CD14-positive monocyte (primary cell): Measurements from ENCODE around the gene NEBL. TPM values are rescaled to one million over a fixed set of nuclear protein-coding genes. Genes with fewer than 3 reads are reported as not detected.

Experiments
- DNase-seq, 3 donors: peaks; one replicate each; pipeline ENCODE4 v3.0.0-alpha.2; 2011 to 2022
- H2AFZ ChIP-seq: 2 replicates; pipeline ENCODE4 v1.6.0; 2012; ENCODE audit warnings: mild to moderate bottlenecking, low read depth, low read length, inconsistent platforms; ENCODE audit not compliant: insufficient read depth, poor library complexity, severe bottlenecking
- H3K27ac ChIP-seq, 2 donors: 1 replicate in 1 of 2; 2 replicates in 1 of 2; pipeline ENCODE4 v1.5.1; 2012 to 2013; ENCODE audit warnings: low read length in 2 of 2, control low read depth in 1 of 2, inconsistent platforms in 1 of 2, low read depth in 1 of 2, mild to moderate bottlenecking in 1 of 2
- H3K27me3 ChIP-seq, 2 donors: one replicate each; pipeline versions ENCODE4 v1.6.0 to v1.6.1; 2011 to 2013; ENCODE audit warnings: low read length in 2 of 2; ENCODE audit not compliant: control insufficient read depth in 2 of 2, insufficient read depth in 2 of 2
- H3K36me3 ChIP-seq, 2 donors: replicated peaks in 1 of 2; 1 replicate in 1 of 2; 2 replicates in 1 of 2; pipeline versions ENCODE4 v1.5.1 to v1.6.1; 2012 to 2013; ENCODE audit warnings: low read length in 2 of 2, control low read depth in 1 of 2, inconsistent platforms in 1 of 2, mild to moderate bottlenecking in 1 of 2; ENCODE audit not compliant: insufficient read depth in 2 of 2, control insufficient read depth in 1 of 2
- H3K4me1 ChIP-seq, 2 donors: 1 replicate in 1 of 2; 2 replicates in 1 of 2; pipeline versions ENCODE4 v1.5.1 to v1.6.1; 2012 to 2013; ENCODE audit warnings: low read length in 2 of 2, control low read depth in 1 of 2, inconsistent platforms in 1 of 2, mild to moderate bottlenecking in 1 of 2, moderate library complexity in 1 of 2; ENCODE audit not compliant: insufficient read depth in 2 of 2, control insufficient read depth in 1 of 2
- H3K4me2 ChIP-seq: replicated peaks from 2 replicates; pipeline ENCODE3; 2012; ENCODE audit warnings: low read length, moderate library complexity, mild to moderate bottlenecking; ENCODE audit not compliant: poor library complexity, severe bottlenecking; ENCODE audit errors: extremely low read depth
- H3K4me3 ChIP-seq, 3 experiments: fragments of 200-600 bp in 1 of 3; sonication (generic) in 1 of 3; replicated peaks in 1 of 3; 1 replicate in 2 of 3; 2 replicates in 1 of 3; pipeline ENCODE4 v1.5.1; 2011 to 2013; ENCODE audit warnings: low read length in 3 of 3, mild to moderate bottlenecking in 3 of 3, control low read depth in 2 of 3, low read depth in 2 of 3, inconsistent platforms in 1 of 3, moderate library complexity in 1 of 3
- H3K79me2 ChIP-seq: 2 replicates; pipeline ENCODE4 v1.6.0; 2012; ENCODE audit warnings: mild to moderate bottlenecking, control low read depth, inconsistent platforms, low read length, moderate library complexity; ENCODE audit not compliant: insufficient read depth
- H3K9ac ChIP-seq: 2 replicates; pipeline ENCODE4 v1.6.0; 2017; ENCODE audit warnings: low read length, mild to moderate bottlenecking; ENCODE audit not compliant: insufficient read depth, poor library complexity, severe bottlenecking
- H3K9me3 ChIP-seq, 2 donors: replicated peaks in 1 of 2; 1 replicate in 1 of 2; 2 replicates in 1 of 2; pipeline versions ENCODE4 v1.5.1 to v1.6.1; 2012 to 2013; ENCODE audit warnings: low read length in 2 of 2, control low read depth in 1 of 2; ENCODE audit not compliant: control insufficient read depth in 1 of 2, insufficient read depth in 1 of 2
- H4K20me1 ChIP-seq: 2 replicates; pipeline ENCODE4 v1.6.0; 2012; ENCODE audit warnings: mild to moderate bottlenecking, low read length, control low read depth, moderate library complexity; ENCODE audit not compliant: insufficient read depth
- H3K27ac Mint-ChIP-seq, 7 donors: one replicate each; pipeline ENCODE4 v1.8.0; 2020; ENCODE audit warnings: mild to moderate bottlenecking in 7 of 7, mixed read lengths in 7 of 7, moderate library complexity in 6 of 7, inconsistent platforms in 2 of 7
- H3K27me3 Mint-ChIP-seq, 3 donors: one replicate each; pipeline ENCODE4 v1.8.0; 2021 to 2022; ENCODE audit warnings: low read depth in 3 of 3, mild to moderate bottlenecking in 3 of 3, mixed read lengths in 3 of 3, moderate library complexity in 3 of 3, inconsistent platforms in 1 of 3
- H3K36me3 Mint-ChIP-seq, 2 donors: one replicate each; pipeline ENCODE4 v1.8.0; 2020; ENCODE audit warnings: mixed read lengths in 2 of 2, inconsistent platforms in 1 of 2, mild to moderate bottlenecking in 1 of 2
- H3K4me1 Mint-ChIP-seq: one replicate; pipeline ENCODE4 v1.8.0; 2020; ENCODE audit warnings: mild to moderate bottlenecking, mixed read lengths
- H3K4me3 Mint-ChIP-seq, 2 donors: one replicate each; pipeline ENCODE4 v1.8.0; 2020; ENCODE audit warnings: mild to moderate bottlenecking in 2 of 2, mixed read lengths in 2 of 2, moderate library complexity in 1 of 2
- H3K9me3 Mint-ChIP-seq, 7 donors: one replicate each; pipeline ENCODE4 v1.8.0; 2020 to 2022; ENCODE audit warnings: mixed read lengths in 7 of 7, mild to moderate bottlenecking in 6 of 7, moderate library complexity in 6 of 7, inconsistent platforms in 2 of 7
- WGBS: methylation state at CpG from one replicate; pipeline ENCODE4 v1.1.5; 2013; ENCODE audit warnings: missing lambda C conversion rate; ENCODE audit not compliant: insufficient coverage; 5-methylcytosine and 5-hydroxymethylcytosine counted together
- intact Hi-C, 2 donors: fragments of 100-400 bp; cut with micrococcal nuclease; formaldehyde crosslinking; loops; one replicate each; pipeline versions ENCODE4 v1.15.0 to v1.15.1; 2023
- polyA plus RNA-seq, 3 donors: library from polyadenylated mRNA; depleted of rRNA in 1 of 3; unstranded in 2 of 3; stranded (reverse) in 1 of 3; fragments of 300-500 nt in 2 of 3; fragments of >200 nt in 1 of 3; fragmentation: Illumina TruSeq in 2 of 3; gene quantifications; 1 replicate in 2 of 3; 2 replicates in 1 of 3; pipeline ENCODE4 v1.2.3, GENCODE V29; 2012 to 2021
- TF ChIP-seq, protein P1 (sequence below): fragments of 200-600 bp; IDR thresholded peaks from one replicate; pipeline ENCODE4 v1.8.0; 2022; ENCODE audit warnings: antibody characterized with exemption, mild to moderate bottlenecking

NEBL gene
- polyA plus RNA-seq, 3 donors, result 9.7 TPM; not detected in 2

- H3K9ac ChIP-seq, result no peak overlapping the region
- H3K36me3 ChIP-seq, result no peaks in the 10 kb centered on the region
- H3K79me2 ChIP-seq, result no peaks in the 10 kb centered on the region
- Mint-ChIP-seq H3K4me3 (no peak overlapping the region), H3K9me3 (peaks cover 8 to 32% (median 17%) of the 10 kb centered on the region in 7 donors), H3K27me3 (peaks cover 0 to 6% (median 0%) of the 10 kb centered on the region in 3 donors), H3K4me1 (no peaks in the 10 kb centered on the region), H3K27ac (no peak overlapping the region), H3K36me3 (no peaks in the 10 kb centered on the region)
- H3K4me3 ChIP-seq, result no peak overlapping the region
- no peak overlapping the region for H2AFZ ChIP-seq
- no peak overlapping the region for H3K27ac ChIP-seq
- peaks cover 0 to 9% of the 10 kb centered on the region in 2 donors for H3K9me3 ChIP-seq
- H3K4me1 ChIP-seq, result no peaks in the 10 kb centered on the region
- no peaks in the 10 kb centered on the region for H4K20me1 ChIP-seq
- H3K27me3 ChIP-seq, result no peaks in the 10 kb centered on the region
- WGBS, result 100% methylated on average over 4 of the region's 8 CpGs
- no peak for DNase-seq
- intact Hi-C loops, result no loop called here
- H3K4me2 ChIP-seq, result no peak overlapping the region
- TF ChIP-seq, protein P1, sequence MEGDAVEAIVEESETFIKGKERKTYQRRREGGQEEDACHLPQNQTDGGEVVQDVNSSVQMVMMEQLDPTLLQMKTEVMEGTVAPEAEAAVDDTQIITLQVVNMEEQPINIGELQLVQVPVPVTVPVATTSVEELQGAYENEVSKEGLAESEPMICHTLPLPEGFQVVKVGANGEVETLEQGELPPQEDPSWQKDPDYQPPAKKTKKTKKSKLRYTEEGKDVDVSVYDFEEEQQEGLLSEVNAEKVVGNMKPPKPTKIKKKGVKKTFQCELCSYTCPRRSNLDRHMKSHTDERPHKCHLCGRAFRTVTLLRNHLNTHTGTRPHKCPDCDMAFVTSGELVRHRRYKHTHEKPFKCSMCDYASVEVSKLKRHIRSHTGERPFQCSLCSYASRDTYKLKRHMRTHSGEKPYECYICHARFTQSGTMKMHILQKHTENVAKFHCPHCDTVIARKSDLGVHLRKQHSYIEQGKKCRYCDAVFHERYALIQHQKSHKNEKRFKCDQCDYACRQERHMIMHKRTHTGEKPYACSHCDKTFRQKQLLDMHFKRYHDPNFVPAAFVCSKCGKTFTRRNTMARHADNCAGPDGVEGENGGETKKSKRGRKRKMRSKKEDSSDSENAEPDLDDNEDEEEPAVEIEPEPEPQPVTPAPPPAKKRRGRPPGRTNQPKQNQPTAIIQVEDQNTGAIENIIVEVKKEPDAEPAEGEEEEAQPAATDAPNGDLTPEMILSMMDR, result no peak
These were observed 38.2 kb upstream of the NEBL start for GRCh38 chr10:20935301-20935700.

DNA sequence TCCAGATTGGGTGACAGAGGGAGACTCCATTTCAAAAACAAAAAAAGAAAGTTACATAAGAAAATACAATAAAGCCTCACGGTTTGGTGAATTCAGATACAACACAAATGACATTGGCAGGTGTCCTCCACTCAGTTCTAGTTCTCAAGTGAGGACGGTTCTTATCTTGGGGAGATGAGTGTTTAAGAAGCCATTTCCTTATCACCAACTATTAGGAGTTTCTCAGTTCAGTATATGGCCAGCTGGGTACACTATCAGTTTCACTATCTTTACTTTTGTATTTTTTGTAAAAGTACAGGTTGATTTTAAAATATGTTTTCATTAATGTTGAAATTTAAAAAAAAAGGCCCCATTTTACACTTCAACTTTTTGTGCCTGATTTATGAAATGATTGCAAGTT is 36.6 kb upstream of the NEBL start:
- intact Hi-C loops, result no loop called here
- TF ChIP-seq, protein P1, result no peak

More for the DNA sequence above, 36.6 kb upstream of the NEBL start:
- H3K27me3 Mint-ChIP-seq, result peaks cover 0 to 6% (median 0%) of the 10 kb centered on the region in 3 donors
- no peak overlapping the region for H3K27ac Mint-ChIP-seq
- no peak overlapping the region for H3K4me2 ChIP-seq
- H3K9me3 Mint-ChIP-seq, result peaks cover 8 to 22% (median 15%) of the 10 kb centered on the region in 7 donors
- no peaks in the 10 kb centered on the region for H3K27me3 ChIP-seq
- no peaks in the 10 kb centered on the region for H3K4me1 ChIP-seq
- no peaks in the 10 kb centered on the region for H3K36me3 Mint-ChIP-seq
- H3K4me3 ChIP-seq, result no peak overlapping the region
- no peak overlapping the region for H2AFZ ChIP-seq
- peaks cover 0 to 9% of the 10 kb centered on the region in 2 donors for H3K9me3 ChIP-seq
- no peak overlapping the region for H3K9ac ChIP-seq
- no CpG with 5 or more reads among the region's 2 CpGs for WGBS
- no peaks in the 10 kb centered on the region for H3K36me3 ChIP-seq
- H3K4me1 Mint-ChIP-seq, result no peaks in the 10 kb centered on the region
- no peak overlapping the region for H3K4me3 Mint-ChIP-seq
- no peaks in the 10 kb centered on the region for H4K20me1 ChIP-seq
- no peak for DNase-seq
- no peak overlapping the region for H3K27ac ChIP-seq
- no peaks in the 10 kb centered on the region for H3K79me2 ChIP-seq
